ENCODE data around the gene ZSWIM3. TPM values are rescaled to one million over a fixed set of nuclear protein-coding genes. Genes with fewer than 3 reads are reported as not detected.

Gene ZSWIM3
- total and polyA plus RNA-seq, 2 of the 13 experiments (the other 11 are each of a cell fraction or from before 2014, with no cell fraction given), result 5.2 to 5.8 TPM

GRCh38 chr20:45857114-45857881, at the start of gene ZSWIM3, which contains the start of gene ACOT8 (continued):
- TF ChIP-seq PRDM10 (CRISPR knock-in tag; IDR thresholded peaks at IDR 0.05; ENCODE audit: low read depth) (peak; percentile 9; the same call in 1 of the 2 replicates), ARHGAP35 (CRISPR knock-in tag; IDR thresholded peaks at IDR 0.05; ENCODE audit: borderline replicate concordance) (no peak), ZFP36 (IDR thresholded peaks at IDR 0.05; ENCODE audit: borderline replicate concordance, low read depth, low read length, partially characterized antibody) (no peak), CERS6 (CRISPR knock-in tag; IDR thresholded peaks at IDR 0.05) (no peak), NAIF1 (CRISPR knock-in tag; IDR thresholded peaks at IDR 0.05; ENCODE audit: borderline replicate concordance) (no peak), ZNF484 (CRISPR knock-in tag; IDR thresholded peaks at IDR 0.05; ENCODE audit: borderline replicate concordance, low read depth) (no peak), STAT6 (CRISPR knock-in tag; IDR thresholded peaks at IDR 0.05; ENCODE audit: borderline replicate concordance) (no peak; the same call in 1 of the 2 replicates), SIX4 (CRISPR knock-in tag; IDR thresholded peaks at IDR 0.05) (peak; percentile 72), ZNF619 (CRISPR knock-in tag; IDR thresholded peaks at IDR 0.05) (peak; percentile 93), SMC3 (IDR thresholded peaks at IDR 0.05; ENCODE audit: low read length) (no peak), SIX1 (CRISPR knock-in tag; IDR thresholded peaks at IDR 0.05; ENCODE audit: borderline replicate concordance) (peak; percentile 47), NR2C2 (CRISPR knock-in tag; IDR thresholded peaks at IDR 0.05; ENCODE audit: borderline replicate concordance) (peak; percentile 95), ZNF33A (CRISPR knock-in tag; IDR thresholded peaks at IDR 0.05; ENCODE audit: borderline replicate concordance) (no peak), ZFP82 (CRISPR knock-in tag; IDR thresholded peaks at IDR 0.05; ENCODE audit: borderline replicate concordance) (no peak), TAF1 (CRISPR knock-in tag; IDR thresholded peaks at IDR 0.05) (peak; percentile 99), KMT2B (CRISPR knock-in tag; IDR thresholded peaks at IDR 0.05) (peak; percentile 88), ZBTB21 (CRISPR knock-in tag; IDR thresholded peaks at IDR 0.05) (peak; percentile 37; the same call in 1 of the 2 replicates), TCF7 (IDR thresholded peaks at IDR 0.05; ENCODE audit: low read depth) (no peak), ZNF430 (CRISPR knock-in tag; IDR thresholded peaks at IDR 0.05) (peak; percentile 95), ZFP91 (CRISPR knock-in tag; IDR thresholded peaks at IDR 0.05; ENCODE audit: borderline replicate concordance) (peak; percentile 85; the same call in 1 of the 2 replicates)

Data from HepG2 (cell line).